Measurements from ENCODE around the gene ITPRIP.
A peak's percentile ranks its signal among the peaks of the same experiment; 100 is the strongest.

The ITPRIP gene

DNA sequence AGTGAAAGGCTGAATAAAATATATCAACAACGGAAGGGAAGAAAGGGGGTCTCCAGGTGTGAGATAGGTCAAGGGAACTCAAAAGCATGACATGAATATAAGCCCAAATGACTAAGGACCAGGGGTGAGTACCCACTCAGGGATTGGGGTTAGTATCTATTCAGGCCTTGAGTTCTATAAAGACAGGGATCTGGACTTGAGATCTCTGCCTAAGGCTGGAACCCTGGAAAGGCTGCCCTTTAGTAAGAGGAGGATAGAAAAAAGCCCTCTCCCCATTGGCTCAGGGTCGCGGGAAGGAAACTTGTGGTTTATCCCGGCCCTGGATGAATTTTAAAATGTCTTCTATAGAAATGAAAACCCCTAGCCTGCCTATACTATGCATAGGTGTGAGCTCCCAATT lies 2.4 kb upstream of the ITPRIP start:
- ChIA-PET CTCF (interaction anchor here (0.7 to 2.5 kb wide), 7 partner anchors 10 to 65 kb away, joined by 4 to 17 read pairs (median 7); partner anchors contain the start of gene CFAP58), POLR2A (no interaction called here)
- Histone ChIP-seq H3K27ac (ENCODE audit: extremely low read depth, low read depth, low read length) (no peak overlapping the region), H3K4me3 (ENCODE audit: low read depth, low read length) (no peak overlapping the region), H3K9me3 (ENCODE audit: control insufficient read depth, insufficient read depth, low read depth, low read length) (no peaks in the 10 kb centered on the region), H3K4me1 (ENCODE audit: control insufficient read depth, insufficient read depth, low read length) (peaks cover 15% of the 10 kb centered on the region), H3K36me3 (ENCODE audit: control insufficient read depth in 2 of 2, insufficient read depth in 1 of 2, low read length in 2 of 2) (no peaks in the 10 kb centered on the region)
- TF ChIP-seq ZNF132 (tag by site-specific recombination; IDR thresholded peaks at IDR 0.05; ENCODE audit: borderline replicate concordance) (no peak), ZNF433 (tag by site-specific recombination; IDR thresholded peaks at IDR 0.05; ENCODE audit: low read depth) (no peak), ZNF660 (tag by site-specific recombination; IDR thresholded peaks at IDR 0.05) (no peak), MZF1 (tag by site-specific recombination; IDR thresholded peaks at IDR 0.05; ENCODE audit: borderline replicate concordance) (no peak), WT1 (tag by site-specific recombination; IDR thresholded peaks at IDR 0.05) (no peak), ZNF645 (tag by site-specific recombination; IDR thresholded peaks at IDR 0.05) (no peak), ZBTB48 (tag by site-specific recombination; IDR thresholded peaks at IDR 0.05) (no peak), ZNF138 (tag by site-specific recombination; IDR thresholded peaks at IDR 0.05; ENCODE audit: borderline replicate concordance) (no peak), ZNF23 (tag by site-specific recombination; IDR thresholded peaks at IDR 0.05; ENCODE audit: borderline replicate concordance) (no peak), ZSCAN16 (tag by site-specific recombination; IDR thresholded peaks at IDR 0.05) (no peak), ZNF274 (IDR thresholded peaks at IDR 0.05; ENCODE audit: low read length) (no peak), ZNF274 (tag by site-specific recombination; IDR thresholded peaks at IDR 0.05; ENCODE audit: borderline replicate concordance) (no peak), ZNF555 (tag by site-specific recombination; conservative IDR thresholded peaks at IDR 0.05) (no peak), BCL11B (tag by site-specific recombination; IDR thresholded peaks at IDR 0.05; ENCODE audit: low read depth) (no peak), ZNF658 (tag by site-specific recombination; IDR thresholded peaks at IDR 0.05) (no peak)
- TF ChIP-seq, protein P1, sequence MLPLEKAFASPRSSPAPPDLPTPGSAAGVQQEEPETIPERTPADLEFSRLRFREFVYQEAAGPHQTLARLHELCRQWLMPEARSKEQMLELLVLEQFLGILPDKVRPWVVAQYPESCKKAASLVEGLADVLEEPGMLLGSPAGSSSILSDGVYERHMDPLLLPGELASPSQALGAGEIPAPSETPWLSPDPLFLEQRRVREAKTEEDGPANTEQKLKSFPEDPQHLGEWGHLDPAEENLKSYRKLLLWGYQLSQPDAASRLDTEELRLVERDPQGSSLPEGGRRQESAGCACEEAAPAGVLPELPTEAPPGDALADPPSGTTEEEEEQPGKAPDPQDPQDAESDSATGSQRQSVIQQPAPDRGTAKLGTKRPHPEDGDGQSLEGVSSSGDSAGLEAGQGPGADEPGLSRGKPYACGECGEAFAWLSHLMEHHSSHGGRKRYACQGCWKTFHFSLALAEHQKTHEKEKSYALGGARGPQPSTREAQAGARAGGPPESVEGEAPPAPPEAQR (tag by site-specific recombination; IDR thresholded peaks at IDR 0.05), result no peak

DNA sequence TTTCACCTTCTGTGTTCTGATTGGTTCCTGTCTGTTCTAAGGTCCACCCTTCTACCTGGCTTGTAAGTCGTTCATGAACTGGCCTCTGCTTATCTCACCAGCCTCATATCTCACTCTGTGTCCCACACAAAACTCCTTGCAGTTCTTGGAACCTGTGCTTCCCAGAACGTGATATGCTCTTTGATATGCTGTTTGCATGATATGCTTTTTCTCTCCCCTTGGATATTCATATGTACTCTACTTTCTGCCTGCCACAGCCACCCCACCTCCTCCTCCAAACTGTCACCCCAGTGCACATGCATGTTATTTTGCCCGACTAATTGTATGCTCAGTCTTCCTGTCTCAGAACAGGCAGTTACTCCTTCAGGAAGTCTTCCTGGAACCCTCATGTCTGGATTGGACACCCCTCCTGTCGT lies 1.9 kb upstream of the ITPRIP start:
- Histone ChIP-seq H3K4me3 (ENCODE audit: low read depth, low read length) (no peak overlapping the region), H3K4me1 (ENCODE audit: control insufficient read depth, insufficient read depth, low read length) (peaks cover 15% of the 10 kb centered on the region), H3K27ac (ENCODE audit: extremely low read depth, low read depth, low read length) (peak overlapping the region; percentile 33; the same call in 1 of the 2 replicates), H3K36me3 (ENCODE audit: control insufficient read depth in 2 of 2, insufficient read depth in 1 of 2, low read length in 2 of 2) (no peaks in the 10 kb centered on the region), H3K9me3 (ENCODE audit: control insufficient read depth, insufficient read depth, low read depth, low read length) (no peaks in the 10 kb centered on the region)
- POLR2A ChIA-PET, result no interaction called here
- TF ChIP-seq SCRT2 (tag by site-specific recombination; IDR thresholded peaks at IDR 0.05) (0 out of 2 replicates have a peak, but pooled peaks have one; percentile 27), GLIS1 (tag by site-specific recombination; IDR thresholded peaks at IDR 0.05) (no peak), ZBTB49 (tag by site-specific recombination; IDR thresholded peaks at IDR 0.05; ENCODE audit: low read depth) (no peak), ZNF785 (tag by site-specific recombination; IDR thresholded peaks at IDR 0.05) (no peak), ZNF600 (tag by site-specific recombination; IDR thresholded peaks at IDR 0.05) (peak; percentile 83), GLIS2 (tag by site-specific recombination; IDR thresholded peaks at IDR 0.05) (no peak), ZNF701 (tag by site-specific recombination; IDR thresholded peaks at IDR 0.05) (no peak), ZNF19 (tag by site-specific recombination; IDR thresholded peaks at IDR 0.05; ENCODE audit: low read depth) (no peak), ZNF433 (tag by site-specific recombination; IDR thresholded peaks at IDR 0.05; ENCODE audit: low read depth) (no peak), ZBTB20 (tag by site-specific recombination; IDR thresholded peaks at IDR 0.05) (peak; percentile 38; the same call in 1 of the 2 replicates)
- CTCF ChIA-PET, result interaction anchor here (0.9 to 2.6 kb wide), 3 partner anchors 11 to 51 kb away, joined by 3 to 19 read pairs (median 5); no protein-coding TSS in a partner anchor
